T47D (cell line): Measurements from ENCODE around the gene MROH9.

Experiments used
- DNase-seq, 2 experiments: peaks; one replicate each; pipeline versions ENCODE4 v3.0.0 to v3.0.0-alpha.2; 2011 to 2012; ENCODE audit warnings: low read depth in 1 of 2, low spot score in 1 of 2
- JUND ChIP-seq: IDR thresholded peaks from 2 replicates; pipeline ENCODE4 v1.6.1; 2012; ENCODE audit warnings: low read depth
- in situ Hi-C: cut with HindIII; loops from 2 replicates; pipeline ENCODE4 v1.10.0; 2016; ENCODE audit warnings: low sequenced_read_pairs, low pct_unique_long_range_greater_than_20kb

Gene MROH9

GRCh38 chr1:170986901-170987300, 51.6 kb downstream of the MROH9 start:
- no peak for TF ChIP-seq JUND
- no peak for DNase-seq
- in situ Hi-C loops: no loop called here

DNA sequence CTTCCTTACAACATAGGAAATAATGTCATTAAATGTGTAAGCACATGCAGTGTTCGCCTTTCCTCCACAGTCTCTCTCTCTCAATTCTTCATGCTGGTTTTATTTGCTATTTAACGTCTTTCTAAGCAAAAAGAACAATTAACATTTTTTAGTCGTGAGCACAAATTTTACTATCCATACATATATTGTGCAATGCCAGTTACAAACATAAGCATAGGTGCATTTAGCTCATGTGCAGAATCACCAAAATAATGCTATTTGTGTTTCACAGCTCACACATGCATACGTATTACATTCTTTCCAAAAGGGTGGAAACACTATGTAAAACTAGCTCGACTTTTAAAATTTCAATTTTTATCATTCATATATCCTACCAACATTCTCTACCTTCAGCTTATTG, 52.1 kb downstream of the MROH9 start:
- in situ Hi-C loops: no loop called here
- DNase-seq: no peak
- TF ChIP-seq JUND: no peak

- no peak for TF ChIP-seq JUND
- in situ Hi-C loops: no loop called here
- DNase-seq: no peak
Observed at GRCh38 chr1:170993151-170993550, 57.8 kb downstream of the MROH9 start.

DNA sequence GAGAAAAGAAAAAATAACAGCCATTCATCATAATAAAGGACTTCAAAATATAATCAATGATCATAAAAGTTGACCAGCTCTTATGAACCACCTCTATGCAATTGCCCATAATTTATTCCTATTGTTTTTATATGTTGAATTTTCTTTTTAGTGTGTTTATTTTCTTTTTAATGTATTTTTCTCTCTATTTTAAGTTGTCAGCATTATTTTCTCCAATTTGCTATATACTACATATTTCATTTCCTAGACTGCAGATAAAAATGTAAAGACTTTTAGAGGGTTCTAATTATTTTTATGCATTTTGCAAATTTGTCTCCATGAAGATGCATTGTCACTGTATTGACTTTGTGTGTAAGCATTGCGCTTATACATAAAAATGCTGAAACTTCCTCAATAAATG, 58.4 kb downstream of the MROH9 start:
- in situ Hi-C loops: no loop called here
- DNase-seq: no peak
- no peak for TF ChIP-seq JUND

GRCh38 chr1:171014880-171015279, 79.5 kb downstream of the MROH9 start:
- TF ChIP-seq JUND: no peak
- in situ Hi-C loops: no loop called here
- no peak for DNase-seq

DNA sequence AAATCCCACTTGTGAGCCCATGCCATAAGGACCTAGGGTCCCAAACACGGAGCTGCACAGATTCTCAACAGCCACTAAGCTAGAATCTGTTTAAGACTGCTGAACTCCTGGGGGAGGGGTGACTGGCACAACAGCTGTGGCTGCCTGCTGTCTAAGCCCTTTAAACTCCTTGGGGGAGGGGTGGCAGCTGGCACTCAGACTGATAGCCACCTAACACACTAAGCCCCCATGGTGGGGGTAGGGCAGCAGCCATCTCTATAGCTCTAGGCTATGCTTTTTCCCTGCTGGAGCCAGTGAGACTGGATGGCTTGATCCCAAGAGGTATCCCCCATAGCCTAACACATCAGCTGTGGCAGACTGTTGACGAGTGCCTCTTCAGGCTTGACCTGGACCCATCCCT, 82.1 kb downstream of the MROH9 start:
- in situ Hi-C loops: no loop called here
- no peak for DNase-seq
- TF ChIP-seq JUND: no peak

GRCh38 chr1:171019971-171020370, 84.6 kb downstream of the MROH9 start:
- DNase-seq: no peak
- in situ Hi-C loops: no loop called here
- TF ChIP-seq JUND: no peak

DNA sequence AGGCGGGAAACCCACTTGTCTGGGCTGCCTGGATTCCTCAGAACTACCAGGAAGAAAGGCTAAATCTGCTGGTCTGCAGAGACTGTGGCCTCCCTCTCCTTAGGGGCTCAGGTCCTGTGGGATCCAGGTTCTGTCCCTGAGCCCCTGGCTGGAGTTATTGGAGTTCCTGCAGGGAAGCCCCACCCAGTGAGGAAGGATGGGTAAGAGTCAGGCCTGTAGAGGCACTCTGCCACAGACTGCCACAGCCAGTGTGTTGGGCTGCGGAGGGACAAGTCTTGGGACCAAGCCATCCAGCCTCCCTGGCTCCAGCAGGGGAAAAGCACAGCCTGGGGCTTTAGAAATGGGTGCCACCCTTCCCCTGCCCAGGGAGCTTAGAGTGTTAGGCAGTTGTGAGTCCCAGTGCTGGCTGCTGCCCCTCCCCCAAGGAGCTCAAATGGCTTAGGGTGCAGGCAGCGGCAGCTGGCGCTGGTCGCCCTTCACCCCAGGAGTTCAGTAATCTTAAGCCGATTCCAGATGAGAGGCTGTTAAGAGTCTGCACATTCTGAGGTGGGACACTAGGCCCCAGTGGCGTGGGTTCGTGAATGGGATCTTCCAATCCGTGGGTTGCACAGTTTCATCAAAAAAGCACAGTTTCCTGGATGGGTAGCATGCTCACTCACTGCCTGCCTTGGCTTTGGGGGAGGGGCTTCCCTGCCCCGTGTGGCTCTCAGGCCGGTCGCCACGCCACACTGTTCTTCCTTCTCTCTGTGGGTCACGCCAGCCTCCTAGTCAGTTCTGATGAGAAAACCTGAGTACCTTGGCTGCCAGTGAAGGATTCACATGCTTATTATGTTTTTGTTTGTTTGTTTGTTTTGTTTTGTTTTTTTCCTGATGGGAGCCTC, 97.7 kb downstream of the MROH9 start:
- in situ Hi-C loops: no loop called here
- DNase-seq: no peak
- no peak for TF ChIP-seq JUND

DNA sequence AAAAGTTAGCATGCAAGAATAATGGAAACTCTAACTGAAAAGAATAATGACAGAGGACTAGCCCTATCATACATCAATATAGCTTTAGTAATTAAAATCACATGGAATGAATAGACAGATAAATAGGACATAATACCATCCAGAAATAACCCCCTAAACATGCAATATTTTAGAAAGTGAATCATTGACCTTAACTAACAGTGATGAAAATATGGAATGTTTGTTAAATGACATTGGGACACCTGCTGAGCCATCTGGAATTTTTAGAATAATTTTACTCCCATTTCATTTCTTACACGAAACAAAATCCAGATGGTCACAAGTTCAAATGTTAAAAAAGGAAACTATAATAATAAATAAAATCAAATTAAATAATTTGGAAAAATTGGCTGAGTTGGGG, 102.3 kb downstream of the MROH9 start:
- TF ChIP-seq JUND: no peak
- DNase-seq: no peak
- in situ Hi-C loops: no loop called here

DNA sequence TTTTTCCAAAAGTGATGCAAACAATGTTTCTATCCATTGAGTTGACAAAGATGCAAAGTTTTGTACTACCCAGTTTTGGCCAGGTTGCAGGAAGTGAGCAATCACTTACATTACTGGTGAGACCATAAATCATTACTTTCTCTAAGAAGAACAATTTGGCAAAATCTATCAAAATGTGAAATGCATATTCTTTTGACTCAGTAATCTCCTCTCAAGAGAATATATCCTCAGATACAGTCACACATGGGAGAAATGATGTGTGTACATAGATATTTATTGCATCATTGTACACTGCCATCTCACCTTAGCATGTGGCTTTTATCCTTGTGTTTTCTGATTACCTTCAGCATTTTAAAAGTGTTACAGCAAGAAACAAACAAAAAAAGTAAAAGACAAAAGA, 103.0 kb downstream of the MROH9 start:
- no peak for TF ChIP-seq JUND

DNA sequence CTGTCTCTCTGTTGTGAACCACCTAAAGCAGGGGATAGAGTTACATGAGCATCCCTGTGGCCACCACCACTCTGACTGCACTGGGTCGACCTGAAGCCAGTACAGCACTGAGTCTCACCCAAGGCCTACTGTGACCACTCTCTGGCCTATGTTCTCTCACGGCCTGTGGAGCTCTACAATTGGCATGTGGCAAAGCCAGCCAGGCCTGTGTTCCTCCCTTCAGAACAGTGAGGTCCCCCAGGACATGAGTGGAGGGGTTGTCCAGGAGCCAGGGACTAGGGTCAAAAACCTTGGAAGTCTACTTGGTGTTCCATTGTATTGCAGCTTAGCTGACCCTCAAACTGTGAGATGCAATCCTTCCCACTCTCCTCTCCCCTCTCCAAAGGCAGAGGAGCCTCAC, 112.7 kb downstream of the MROH9 start:
- TF ChIP-seq JUND: no peak
- in situ Hi-C loops: no loop called here
- DNase-seq: no peak

More for the DNA sequence above, 103.0 kb downstream of the MROH9 start:
- in situ Hi-C loops: no loop called here
- DNase-seq: no peak

DNA sequence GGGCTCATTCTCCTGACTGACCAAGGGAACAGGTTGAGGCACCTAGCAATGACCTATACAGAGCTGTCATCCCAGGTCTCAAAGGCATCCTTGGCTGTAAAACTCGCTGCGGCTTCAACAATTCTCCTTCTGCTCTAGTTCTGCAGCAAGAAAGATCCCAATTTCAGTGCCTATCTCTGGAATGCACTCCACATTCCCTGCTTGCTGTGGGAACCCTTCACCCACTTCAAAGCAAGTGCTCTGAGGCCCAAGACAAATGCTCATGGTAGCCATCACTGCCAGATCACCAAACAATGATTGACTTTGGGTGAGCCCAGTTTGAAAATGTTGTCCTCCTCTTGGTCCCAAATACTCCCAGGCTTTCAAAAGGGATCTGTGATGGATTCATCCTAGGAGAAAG, 117.6 kb downstream of the MROH9 start:
- in situ Hi-C loops: no loop called here
- DNase-seq: no peak
- no peak for TF ChIP-seq JUND

DNA sequence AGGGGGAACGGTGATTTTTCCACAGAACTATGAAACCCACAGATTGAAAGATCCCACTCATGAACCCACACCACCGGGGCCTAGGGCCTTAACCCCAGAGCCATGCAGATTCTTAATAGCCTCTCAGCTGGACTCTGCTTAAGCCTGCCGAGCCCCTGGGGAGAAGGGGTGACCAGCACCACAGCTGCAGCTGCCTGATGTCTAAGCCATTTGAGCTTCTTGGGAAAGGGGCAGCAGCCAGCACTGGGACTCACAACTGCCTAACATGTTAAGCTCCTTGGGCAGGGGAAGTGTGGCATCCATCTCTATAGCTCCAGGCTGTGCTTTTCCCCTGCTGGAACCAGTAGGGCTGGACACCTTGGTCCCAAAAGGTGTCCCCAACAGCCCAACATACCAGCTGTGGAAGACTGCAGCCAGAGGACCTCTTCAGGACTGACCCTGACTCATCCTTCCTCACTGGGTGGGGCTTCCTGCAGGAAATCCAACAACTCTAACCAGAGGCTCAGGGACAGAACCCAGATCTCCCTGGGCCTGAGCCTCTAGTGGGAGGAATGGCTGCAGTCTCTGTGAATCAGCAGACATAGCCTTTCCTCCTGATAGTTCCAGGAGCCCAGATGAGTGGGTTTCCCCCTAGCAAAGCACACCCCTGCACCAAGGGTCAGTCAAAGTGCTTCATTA, 120.8 kb downstream of the MROH9 start:
- no peak for TF ChIP-seq JUND
- in situ Hi-C loops: no loop called here
- no peak for DNase-seq
